Prostate gland (tissue), 2 donors: Measurements from ENCODE around the gene CBFA2T3. TPM values are rescaled to one million over a fixed set of nuclear protein-coding genes. Genes with fewer than 3 reads are reported as not detected.

Experiments
- DNase-seq: peaks from one replicate; pipeline ENCODE4 v3.0.0-alpha.2; 2019; ENCODE audit warnings: low spot score
- H3K27ac ChIP-seq, 2 donors: fragments of 200-600 bp; sonication (generic); 2 replicates each; pipeline ENCODE4 v1.5.1; 2017 to 2019
- H3K27me3 ChIP-seq: fragments of 200-600 bp; sonication (generic); replicated peaks from 2 replicates; pipeline ENCODE4 v1.5.1; 2019; ENCODE audit not compliant: insufficient read depth
- H3K36me3 ChIP-seq, 2 donors: fragments of 200-600 bp; sonication (generic); 1 replicate in 1 of 2; 2 replicates in 1 of 2; pipeline versions ENCODE4 v1.5.1 to v1.8.1; 2017 to 2019
- H3K4me1 ChIP-seq: fragments of 200-600 bp; sonication (generic); replicated peaks from 2 replicates; pipeline ENCODE4 v1.5.1; 2019
- H3K4me3 ChIP-seq, 2 donors: fragments of 200-600 bp; sonication (generic); 2 replicates each; pipeline ENCODE4 v1.5.1; 2017 to 2019
- H3K9me3 ChIP-seq: fragments of 200-600 bp; sonication (generic); 2 replicates; pipeline ENCODE4 v1.5.1; 2017
- POLR2A ChIP-seq: fragments of 450-650 bp; IDR thresholded peaks from one replicate; pipeline ENCODE4 v1.6.1; 2016; ENCODE audit warnings: antibody characterized with exemption, mild to moderate bottlenecking
- POLR2AphosphoS5 ChIP-seq: sonication (generic); formaldehyde crosslinking; IDR thresholded peaks from one replicate; pipeline ENCODE4 v1.6.1; 2017; ENCODE audit warnings: antibody characterized with exemption
- WGBS: methylation state at CpG from one replicate; pipeline ENCODE4 v1.1.5; 2018; 5-methylcytosine and 5-hydroxymethylcytosine counted together
- intact Hi-C: fragments of 100-400 bp; cut with DNase I; formaldehyde crosslinking; loops from one replicate; pipeline ENCODE4 v1.14.2; 2022
- total RNA-seq, 2 donors: library from RNA; depleted of rRNA; stranded (reverse); fragments of >200 nt; gene quantifications; one replicate each; pipeline ENCODE4 v1.1.0, GENCODE V29; 2016
- TF ChIP-seq, protein P1 (sequence below), 4 experiments: fragments of 200-600 bp in 2 of 4; fragments of 450-650 bp in 2 of 4; sonication (generic) in 2 of 4; IDR thresholded peaks; 1 replicate in 3 of 4; 2 replicates in 1 of 4; pipeline ENCODE4 v1.5.1; 2016 to 2019; ENCODE audit warnings: antibody characterized with exemption in 4 of 4, mild to moderate bottlenecking in 2 of 4, moderate library complexity in 2 of 4

Gene CBFA2T3
- total RNA-seq, 2 donors from 2014 or later: 4.5 to 8.7 TPM

DNA sequence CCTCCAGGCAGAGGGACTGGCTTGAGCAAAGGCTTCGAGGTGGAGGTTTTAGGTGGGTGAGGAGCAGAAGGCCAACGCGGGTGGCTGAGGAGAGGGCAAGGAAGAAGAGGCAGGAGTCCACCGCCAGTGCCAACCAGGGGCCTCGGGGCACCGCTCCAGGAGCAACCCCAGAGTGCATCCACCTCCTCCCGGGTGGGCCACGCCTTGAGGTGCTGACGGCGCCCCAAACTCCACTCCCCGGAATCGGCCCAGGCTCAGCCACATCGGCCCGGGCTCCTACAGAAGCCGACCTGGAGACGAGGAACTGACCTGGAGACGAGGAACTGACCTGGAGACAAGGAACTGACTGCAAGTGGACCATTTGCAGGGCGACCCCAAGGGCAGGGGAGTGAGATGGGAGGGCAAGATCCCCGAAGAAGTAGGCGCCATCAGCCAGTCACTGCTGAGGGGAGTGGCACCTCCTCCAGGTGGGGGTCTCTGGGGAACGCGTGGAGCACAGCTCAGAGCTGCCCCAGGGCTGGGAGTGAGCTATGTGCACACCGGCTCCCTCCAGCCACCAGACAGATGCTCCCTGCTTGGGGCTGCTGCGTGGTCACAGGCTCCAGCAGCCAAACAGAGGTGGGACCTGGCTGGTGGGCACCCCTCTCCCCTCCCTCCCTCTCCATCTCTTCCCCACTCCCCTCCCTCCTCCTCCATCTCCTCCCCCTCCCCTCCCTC, 29.2 kb upstream of the CBFA2T3 start:
- DNase-seq: no peak
- TF ChIP-seq, protein P1, sequence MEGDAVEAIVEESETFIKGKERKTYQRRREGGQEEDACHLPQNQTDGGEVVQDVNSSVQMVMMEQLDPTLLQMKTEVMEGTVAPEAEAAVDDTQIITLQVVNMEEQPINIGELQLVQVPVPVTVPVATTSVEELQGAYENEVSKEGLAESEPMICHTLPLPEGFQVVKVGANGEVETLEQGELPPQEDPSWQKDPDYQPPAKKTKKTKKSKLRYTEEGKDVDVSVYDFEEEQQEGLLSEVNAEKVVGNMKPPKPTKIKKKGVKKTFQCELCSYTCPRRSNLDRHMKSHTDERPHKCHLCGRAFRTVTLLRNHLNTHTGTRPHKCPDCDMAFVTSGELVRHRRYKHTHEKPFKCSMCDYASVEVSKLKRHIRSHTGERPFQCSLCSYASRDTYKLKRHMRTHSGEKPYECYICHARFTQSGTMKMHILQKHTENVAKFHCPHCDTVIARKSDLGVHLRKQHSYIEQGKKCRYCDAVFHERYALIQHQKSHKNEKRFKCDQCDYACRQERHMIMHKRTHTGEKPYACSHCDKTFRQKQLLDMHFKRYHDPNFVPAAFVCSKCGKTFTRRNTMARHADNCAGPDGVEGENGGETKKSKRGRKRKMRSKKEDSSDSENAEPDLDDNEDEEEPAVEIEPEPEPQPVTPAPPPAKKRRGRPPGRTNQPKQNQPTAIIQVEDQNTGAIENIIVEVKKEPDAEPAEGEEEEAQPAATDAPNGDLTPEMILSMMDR (IDR thresholded peaks at IDR 0.05): no peak
- TF ChIP-seq POLR2A (no peak), POLR2AphosphoS5 (no peak)
- Histone ChIP-seq H3K4me3 (no peak overlapping the region), H3K27me3 (peaks cover 12% of the 10 kb centered on the region), H3K36me3 (no peaks in the 10 kb centered on the region), H3K9me3 (no peaks in the 10 kb centered on the region), H3K27ac (no peak overlapping the region), H3K4me1 (no peaks in the 10 kb centered on the region)
- intact Hi-C loops: no loop called here
- 72% methylated on average over 20 of the region's 24 CpGs for WGBS

DNA sequence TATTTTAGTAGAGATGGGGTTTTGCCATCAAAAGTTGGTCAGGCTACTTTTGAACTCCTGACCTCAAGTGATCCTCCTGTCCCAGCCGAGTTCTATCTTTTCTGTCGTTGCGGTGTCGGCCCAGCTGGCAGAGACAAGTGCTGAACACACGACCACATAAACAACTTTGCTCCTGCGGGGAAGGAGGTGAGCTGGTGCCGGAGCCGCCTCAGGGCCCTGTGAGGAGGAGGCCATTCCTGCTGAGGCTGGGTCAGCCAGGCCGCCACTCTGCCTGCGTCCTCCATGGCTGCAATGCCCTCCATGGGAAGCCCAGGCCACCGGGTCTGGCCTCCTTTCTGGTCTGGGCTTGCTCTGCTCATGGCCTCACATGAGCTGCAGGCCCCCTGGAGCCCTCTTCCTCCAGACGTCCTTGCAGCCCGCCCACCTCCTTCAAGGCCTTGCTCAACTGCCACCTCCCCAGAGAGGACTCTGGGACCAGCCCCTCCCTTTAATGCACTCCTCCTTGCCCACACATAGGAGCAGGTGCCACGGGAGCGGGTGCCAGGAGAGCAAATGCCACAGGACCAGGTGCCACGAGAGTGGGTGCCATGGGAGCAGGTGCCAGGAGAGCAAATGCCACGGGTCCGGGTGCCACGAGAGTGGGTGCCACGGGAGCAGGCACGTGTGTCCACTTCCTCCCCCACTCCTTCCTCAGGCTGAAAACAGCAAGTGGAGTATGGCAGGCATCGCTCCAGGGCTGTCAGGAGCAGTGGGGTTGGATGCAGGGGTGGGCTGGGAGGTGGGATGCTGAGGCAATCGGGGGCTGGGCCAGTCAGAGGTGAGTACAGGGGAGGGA, 28.4 kb upstream of the CBFA2T3 start:
- H3K4me1 ChIP-seq: no peaks in the 10 kb centered on the region
- no peak overlapping the region for H3K4me3 ChIP-seq
- H3K36me3 ChIP-seq: no peaks in the 10 kb centered on the region
- H3K27me3 ChIP-seq: peaks cover 16% of the 10 kb centered on the region
- intact Hi-C loops: no loop called here
- no peak overlapping the region for H3K27ac ChIP-seq
- WGBS: 80% methylated on average over 20 of the region's 23 CpGs
- H3K9me3 ChIP-seq: no peaks in the 10 kb centered on the region
- DNase-seq: no peak
- TF ChIP-seq POLR2A (no peak), POLR2AphosphoS5 (no peak)

DNA sequence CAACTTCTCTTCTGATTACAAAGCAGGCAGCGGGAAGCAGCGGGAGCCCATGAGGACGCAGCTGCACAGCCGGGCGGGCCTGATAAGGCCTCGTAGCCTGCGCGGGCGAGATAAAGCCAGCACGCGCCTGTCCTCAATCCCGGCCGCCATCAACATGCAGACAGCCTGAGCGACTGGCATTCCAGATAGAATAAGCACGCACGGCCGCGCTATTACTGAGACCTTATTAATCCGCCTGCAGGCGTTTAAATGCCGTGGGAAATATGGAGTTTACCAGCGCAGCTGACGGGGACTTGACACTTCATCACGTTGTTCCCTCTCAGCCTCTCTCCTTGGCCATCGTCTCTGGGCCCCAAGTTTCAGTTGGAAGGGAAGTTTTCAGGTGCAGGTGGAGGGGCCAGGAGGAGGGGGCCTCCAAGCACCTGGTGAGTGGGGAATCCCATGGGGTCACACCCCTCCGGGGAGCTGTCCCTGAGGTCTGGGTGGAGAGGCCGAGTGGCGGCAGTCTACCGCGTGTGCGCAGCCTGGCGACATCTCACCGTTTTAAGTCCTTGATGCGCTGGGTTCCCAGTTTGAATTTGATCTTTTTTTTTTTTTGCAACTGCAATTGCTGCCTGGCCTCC, 27.3 kb upstream of the CBFA2T3 start:
- WGBS: 35% methylated on average over 34 of the region's 34 CpGs
- no peaks in the 10 kb centered on the region for H3K4me1 ChIP-seq
- intact Hi-C loops: no loop called here
- H3K27me3 ChIP-seq: peaks cover 16% of the 10 kb centered on the region
- H3K9me3 ChIP-seq: no peaks in the 10 kb centered on the region
- no peak overlapping the region for H3K4me3 ChIP-seq
- TF ChIP-seq POLR2A (no peak), POLR2AphosphoS5 (no peak)
- TF ChIP-seq, protein P1 (IDR thresholded peaks at IDR 0.05): no peak
- no peak overlapping the region for H3K27ac ChIP-seq
- no peak for DNase-seq
- H3K36me3 ChIP-seq: no peaks in the 10 kb centered on the region

DNA sequence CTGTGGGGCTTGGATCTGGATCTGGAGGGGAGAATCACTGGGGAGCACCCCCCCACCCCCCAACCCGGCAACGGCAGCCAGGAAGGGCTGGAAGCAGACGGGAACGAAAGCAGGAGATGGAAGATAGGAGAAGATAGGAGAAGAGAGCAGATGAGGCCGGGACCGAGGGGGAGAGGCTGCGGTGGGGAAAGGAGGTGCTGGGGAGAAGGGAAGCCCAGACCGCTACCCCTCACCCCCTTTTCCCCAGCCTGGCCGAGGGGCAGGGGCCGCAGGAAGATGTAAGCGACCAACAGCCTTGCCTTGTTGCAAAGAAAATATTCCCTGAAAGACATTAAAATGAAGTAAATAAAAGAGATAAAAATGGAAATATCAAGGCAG, 26.8 kb upstream of the CBFA2T3 start:
- 37% methylated on average over 11 of the region's 11 CpGs for WGBS

More for the DNA sequence above, 26.8 kb upstream of the CBFA2T3 start:
- Histone ChIP-seq H3K9me3 (no peaks in the 10 kb centered on the region), H3K4me3 (no peak overlapping the region), H3K27ac (no peak overlapping the region), H3K27me3 (peaks cover 16% of the 10 kb centered on the region), H3K4me1 (no peaks in the 10 kb centered on the region), H3K36me3 (no peaks in the 10 kb centered on the region)
- intact Hi-C loops: no loop called here
- TF ChIP-seq, protein P1 (IDR thresholded peaks at IDR 0.05): no peak
- DNase-seq: no peak
